ENCODE data around the gene S100A2.

S100A2 gene

GRCh38 chr1:153513023-153513422, 52.6 kb downstream of the S100A2 start:
- H3K27me3 ChIP-seq (ENCODE audit: insufficient read depth, poor library complexity, severe bottlenecking), result no peaks in the 10 kb centered on the region
- no peak overlapping the region for H3K4me3 ChIP-seq (replicated peaks; ENCODE audit: insufficient read depth, low read length)
- no peak overlapping the region for H3K27ac ChIP-seq (replicated peaks)
- TF ChIP-seq SPI1 (IDR thresholded peaks at IDR 0.05; ENCODE audit: borderline replicate concordance, low read depth) (no peak), POLR2AphosphoS5 (IDR thresholded peaks at IDR 0.05; ENCODE audit: low read depth) (no peak), REST (IDR thresholded peaks at IDR 0.05; ENCODE audit: insufficient replicate concordance, low read depth) (no peak), GABPA (IDR thresholded peaks at IDR 0.05; ENCODE audit: low read depth) (no peak)
- TF ChIP-seq, protein P1, sequence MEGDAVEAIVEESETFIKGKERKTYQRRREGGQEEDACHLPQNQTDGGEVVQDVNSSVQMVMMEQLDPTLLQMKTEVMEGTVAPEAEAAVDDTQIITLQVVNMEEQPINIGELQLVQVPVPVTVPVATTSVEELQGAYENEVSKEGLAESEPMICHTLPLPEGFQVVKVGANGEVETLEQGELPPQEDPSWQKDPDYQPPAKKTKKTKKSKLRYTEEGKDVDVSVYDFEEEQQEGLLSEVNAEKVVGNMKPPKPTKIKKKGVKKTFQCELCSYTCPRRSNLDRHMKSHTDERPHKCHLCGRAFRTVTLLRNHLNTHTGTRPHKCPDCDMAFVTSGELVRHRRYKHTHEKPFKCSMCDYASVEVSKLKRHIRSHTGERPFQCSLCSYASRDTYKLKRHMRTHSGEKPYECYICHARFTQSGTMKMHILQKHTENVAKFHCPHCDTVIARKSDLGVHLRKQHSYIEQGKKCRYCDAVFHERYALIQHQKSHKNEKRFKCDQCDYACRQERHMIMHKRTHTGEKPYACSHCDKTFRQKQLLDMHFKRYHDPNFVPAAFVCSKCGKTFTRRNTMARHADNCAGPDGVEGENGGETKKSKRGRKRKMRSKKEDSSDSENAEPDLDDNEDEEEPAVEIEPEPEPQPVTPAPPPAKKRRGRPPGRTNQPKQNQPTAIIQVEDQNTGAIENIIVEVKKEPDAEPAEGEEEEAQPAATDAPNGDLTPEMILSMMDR (IDR thresholded peaks at IDR 0.05; ENCODE audit: insufficient read depth, low read length), result no peak
- DNase-seq (ENCODE audit: low read depth in 1 of 2, low spot score in 1 of 2), result no peak

Data from HL-60 (cell line).